Lung (tissue), 12 donors: ENCODE measurements around the gene OPRM1. TPM values are rescaled to one million over a fixed set of nuclear protein-coding genes. Genes with fewer than 3 reads are reported as not detected.

Source experiments
- ATAC-seq: fragments of 200-7000 bp; cut with Tn5 transposase; one replicate; pipeline ENCODE4 v1.9.1; 2020; ENCODE audit warnings: moderate number of reproducible peaks; ENCODE audit not compliant: insufficient read depth, low FRiP score
- DNase-seq, 3 donors: peaks; one replicate each; pipeline ENCODE4 v3.0.0-alpha.2; 2013 to 2017
- H3K27ac ChIP-seq, 2 donors: one replicate each; pipeline ENCODE4 v1.5.1; 2013; ENCODE audit warnings: mild to moderate bottlenecking in 2 of 2, moderate library complexity in 2 of 2, control low read depth in 1 of 2, inconsistent platforms in 1 of 2, low read depth in 1 of 2, low read length in 1 of 2
- H3K27me3 ChIP-seq, 3 donors: one replicate each; pipeline ENCODE4 v1.5.1; 2013; ENCODE audit warnings: low read length in 2 of 3; ENCODE audit not compliant: control insufficient read depth in 3 of 3, insufficient read depth in 3 of 3
- H3K36me3 ChIP-seq, 4 donors: one replicate each; pipeline ENCODE4 v1.5.1; 2013; ENCODE audit warnings: low read length in 4 of 4, mild to moderate bottlenecking in 1 of 4, moderate library complexity in 1 of 4; ENCODE audit not compliant: control insufficient read depth in 4 of 4, insufficient read depth in 4 of 4
- H3K4me1 ChIP-seq, 5 donors: one replicate each; pipeline ENCODE4 v1.5.1; 2013; ENCODE audit warnings: low read length in 5 of 5, mild to moderate bottlenecking in 2 of 5, moderate library complexity in 1 of 5; ENCODE audit not compliant: control insufficient read depth in 5 of 5, insufficient read depth in 5 of 5
- H3K4me3 ChIP-seq: one replicate; pipeline ENCODE4 v1.5.1; 2013; ENCODE audit warnings: mild to moderate bottlenecking, control low read depth, moderate library complexity
- H3K9ac ChIP-seq, 2 donors: one replicate each; pipeline ENCODE4 v1.5.1; 2013; ENCODE audit warnings: low read length in 2 of 2, control low read depth in 1 of 2; ENCODE audit not compliant: insufficient read depth in 1 of 2
- H3K9me3 ChIP-seq, 4 donors: one replicate each; pipeline ENCODE4 v1.5.1; 2013; ENCODE audit warnings: low read length in 3 of 4, mild to moderate bottlenecking in 1 of 4, moderate library complexity in 1 of 4; ENCODE audit not compliant: control insufficient read depth in 4 of 4, insufficient read depth in 3 of 4
- CTCF ChIP-seq: IDR thresholded peaks from 2 replicates; pipeline ENCODE4 v1.5.1; 2012; ENCODE audit warnings: mild to moderate bottlenecking; ENCODE audit errors: control extremely low read depth, extremely low read depth
- WGBS, 2 donors: extraction: QIAGEN DNeasy Blood & Tissue Kit; methylation state at CpG; one replicate each; pipeline ENCODE4 v1.1.7; 2013; 5-methylcytosine and 5-hydroxymethylcytosine counted together
- polyA plus RNA-seq, 2 donors: library from polyadenylated mRNA; stranded (reverse); fragments of 200-250 nt; gene quantifications; one replicate each; pipeline ENCODE4 v1.2.1, GENCODE V29; 2013
- total RNA-seq, 2 donors: library from RNA; depleted of rRNA in 1 of 2; stranded (reverse); fragments of >200 nt in 1 of 2; gene quantifications; one replicate each; pipeline ENCODE4 v1.2.1, GENCODE V29; 2014 to 2021
- donor health status: control.
- donor health status: control.
- donor health status: Bipolar disorder and iron deficiency.
- donor health status: healthy.
- donor health status: DM: yes; HTN: yes; CAD: no.

OPRM1 gene
- total and polyA plus RNA-seq, 4 donors, result not detected

GRCh38 chr6:154251116-154251515 is 212.1 kb downstream of the OPRM1 start:
- no peak overlapping the region for H3K9ac ChIP-seq
- H3K27me3 ChIP-seq, result no peaks in the 10 kb centered on the region
- 68 to 91% methylated on average over 4 of the region's 4 CpGs for WGBS, 2 donors
- ATAC-seq, result no peak
- H3K4me3 ChIP-seq, result no peak overlapping the region
- no peak overlapping the region for H3K27ac ChIP-seq
- H3K36me3 ChIP-seq, result no peaks in the 10 kb centered on the region
- H3K4me1 ChIP-seq, result no peaks in the 10 kb centered on the region
- no peak for TF ChIP-seq CTCF
- H3K9me3 ChIP-seq, result no peaks in the 10 kb centered on the region
- no peak for DNase-seq

GRCh38 chr6:154252678-154253077 is 213.6 kb downstream of the OPRM1 start:
- Histone ChIP-seq H3K9ac (no peak overlapping the region), H3K4me1 (no peaks in the 10 kb centered on the region), H3K36me3 (no peaks in the 10 kb centered on the region), H3K9me3 (no peaks in the 10 kb centered on the region), H3K27me3 (no peaks in the 10 kb centered on the region), H3K27ac (no peak overlapping the region), H3K4me3 (no peak overlapping the region)
- 43 to 64% methylated on average over 3 of the region's 3 CpGs for WGBS, 2 donors
- no peak for ATAC-seq
- no peak for TF ChIP-seq CTCF
- peak; percentile 33 to 86 (median 61) for DNase-seq

- WGBS, 2 donors, result 18 to 64% methylated on average over 1 of the region's 1 CpG
- Histone ChIP-seq H3K36me3 (no peaks in the 10 kb centered on the region), H3K4me3 (no peak overlapping the region), H3K4me1 (peaks cover 0 to 1% (median 0%) of the 10 kb centered on the region in 5 donors), H3K27ac (no peak overlapping the region), H3K9ac (no peak overlapping the region), H3K9me3 (peaks cover 0 to 2% (median 0%) of the 10 kb centered on the region in 4 donors), H3K27me3 (no peaks in the 10 kb centered on the region)
- DNase-seq, result peak in 2 of 3 donors; percentile 29 to 40
- TF ChIP-seq CTCF, result no peak
- ATAC-seq, result no peak
These were observed 218.0 kb downstream of the OPRM1 start for GRCh38 chr6:154257067-154257466.
